Cerebellar nuclear complex (tissue), 1 donor: ENCODE data around the gene RAB21.

Source experiments
- DNase-seq, 2 experiments: peaks; one replicate each; lab custom pipeline; 2025; lab: John Stamatoyannopoulos, UW

The RAB21 gene, protein sequence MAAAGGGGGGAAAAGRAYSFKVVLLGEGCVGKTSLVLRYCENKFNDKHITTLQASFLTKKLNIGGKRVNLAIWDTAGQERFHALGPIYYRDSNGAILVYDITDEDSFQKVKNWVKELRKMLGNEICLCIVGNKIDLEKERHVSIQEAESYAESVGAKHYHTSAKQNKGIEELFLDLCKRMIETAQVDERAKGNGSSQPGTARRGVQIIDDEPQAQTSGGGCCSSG

DNA sequence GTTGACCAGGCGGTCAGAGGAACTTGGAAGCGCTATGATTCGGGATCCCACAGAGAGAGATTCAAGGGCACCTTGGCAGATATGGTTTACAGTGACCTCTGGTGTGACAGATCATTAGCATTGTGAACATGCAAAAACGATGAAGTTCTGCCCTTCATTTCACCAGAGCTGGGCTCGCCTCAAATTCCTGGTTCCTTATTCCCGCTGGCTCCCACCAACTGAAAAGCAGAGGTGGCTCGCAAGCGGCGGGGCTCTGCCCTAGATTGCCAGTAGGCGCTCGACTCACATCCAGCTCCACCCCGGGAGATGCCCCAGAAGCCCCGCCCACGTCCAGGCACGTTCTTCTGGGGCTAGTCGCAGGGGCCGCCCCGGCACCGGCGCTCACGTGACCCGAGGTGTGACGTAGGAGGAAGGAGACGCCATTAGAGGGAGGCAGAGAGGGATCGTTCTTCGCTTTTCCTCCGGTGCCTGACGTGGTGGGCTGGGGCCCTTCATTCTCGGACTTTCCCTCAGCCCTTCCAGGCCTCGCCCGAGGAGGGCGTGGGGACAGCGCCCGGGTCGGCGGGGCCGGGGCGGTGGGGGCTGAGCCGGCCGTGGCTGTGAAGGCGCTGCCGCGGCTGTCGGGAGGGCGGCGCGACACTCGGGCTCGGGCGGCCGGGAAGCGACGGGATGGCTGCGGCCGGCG lies at the start of gene RAB21:
Gene RAB21 (plus strand): TSS at position 403 of the 685 bp plus-strand sequence. CDS start 267 bp downstream, at position 670.
- peak; percentile 68 to 90 for DNase-seq

DNA sequence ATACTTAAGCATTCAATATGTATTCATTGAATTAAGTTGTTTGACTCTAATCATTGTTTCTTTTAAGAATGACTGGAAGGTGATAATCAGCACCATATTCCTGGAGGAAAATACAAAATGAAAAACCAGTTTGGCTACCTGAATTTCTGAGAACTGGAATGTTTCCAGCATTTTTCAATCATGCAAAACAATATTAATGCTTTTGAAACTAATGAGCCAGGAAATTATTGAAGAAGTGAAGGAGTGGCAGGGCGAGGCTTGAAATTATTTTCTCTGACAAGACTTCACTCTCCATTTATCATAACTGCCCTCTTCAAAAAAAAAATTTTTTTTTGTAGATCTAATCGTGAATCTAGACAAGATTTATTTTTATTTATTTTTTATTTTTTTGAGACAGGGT lies 49.7 kb upstream of the RAB21 start:
- DNase-seq = no peak

DNA sequence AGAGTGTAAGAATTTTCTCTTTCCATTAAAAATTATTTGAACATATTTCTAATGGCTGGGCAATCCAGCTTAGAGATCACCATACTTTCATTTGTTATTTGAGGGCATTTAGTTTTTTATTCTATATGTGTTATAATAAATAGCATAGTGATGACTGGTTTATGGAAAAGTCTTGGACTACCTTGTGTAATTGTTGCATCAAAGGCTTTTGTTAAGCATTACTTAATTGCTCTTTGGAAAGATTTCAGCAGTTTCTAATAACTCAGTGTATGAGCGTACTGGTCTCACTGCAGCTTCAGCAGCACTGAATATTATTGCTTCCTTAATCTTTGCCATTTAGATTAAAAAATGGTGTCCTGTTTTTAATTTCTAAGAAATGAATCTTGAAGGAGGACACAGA lies 46.0 kb upstream of the RAB21 start:
- DNase-seq = no peak

DNA sequence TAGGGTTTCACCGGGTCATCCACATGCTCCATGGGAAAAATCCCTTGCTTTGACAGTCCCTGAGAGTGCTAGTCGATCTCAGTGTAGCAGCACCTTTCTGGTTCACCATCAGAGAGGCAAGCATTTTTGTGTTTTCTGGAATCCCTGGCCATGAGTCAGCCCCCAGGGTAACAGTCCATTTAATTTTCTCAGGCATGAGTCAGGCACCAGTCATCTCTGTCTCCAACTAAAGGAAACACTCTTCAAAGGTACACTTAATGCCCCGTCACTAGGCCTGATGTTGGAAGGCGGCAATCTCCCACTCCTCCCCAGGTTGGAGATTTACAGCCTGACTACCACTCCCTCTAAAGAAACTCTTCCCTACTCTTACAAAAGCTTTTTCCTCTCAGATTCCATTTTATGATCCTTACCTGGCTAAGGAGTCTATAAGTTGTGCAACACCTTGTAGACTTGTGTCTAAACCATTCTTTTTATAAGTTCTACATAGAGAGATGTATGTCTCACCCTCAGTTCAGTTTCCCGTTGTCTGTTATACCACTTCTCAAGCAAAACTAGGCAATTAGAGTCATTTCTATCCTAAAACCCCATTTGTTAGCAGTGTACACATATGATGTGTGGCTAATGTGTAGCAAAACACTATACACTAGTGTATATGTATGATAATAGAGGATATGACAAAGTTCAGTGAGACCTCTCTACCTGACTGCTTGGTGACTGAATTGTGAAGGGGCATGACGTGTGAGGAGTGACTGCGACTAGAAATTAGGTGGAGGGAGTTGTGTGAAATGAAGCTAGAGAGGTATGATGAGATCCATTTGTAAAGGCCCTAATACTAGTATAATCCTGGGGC lies 44.2 kb upstream of the RAB21 start:
- no peak for DNase-seq

DNA sequence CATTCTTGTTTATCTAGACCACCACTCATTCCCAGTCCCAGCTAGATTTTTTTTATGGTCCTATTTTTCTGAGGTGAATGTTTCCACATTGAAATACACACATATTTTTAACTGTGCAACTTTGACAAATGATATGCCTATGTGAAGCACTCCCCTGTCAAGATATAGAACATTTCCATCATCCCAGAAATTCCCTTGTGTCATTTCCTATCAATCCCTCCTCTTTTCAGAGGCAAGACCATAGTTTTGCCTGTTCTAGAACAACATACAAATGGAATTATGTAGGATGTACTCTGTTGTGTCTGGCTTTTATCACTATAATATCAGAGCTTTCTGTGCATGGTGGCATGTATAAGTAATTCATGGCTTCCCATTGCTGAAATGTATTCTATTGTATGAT lies 36.1 kb upstream of the RAB21 start:
- no peak for DNase-seq

DNA sequence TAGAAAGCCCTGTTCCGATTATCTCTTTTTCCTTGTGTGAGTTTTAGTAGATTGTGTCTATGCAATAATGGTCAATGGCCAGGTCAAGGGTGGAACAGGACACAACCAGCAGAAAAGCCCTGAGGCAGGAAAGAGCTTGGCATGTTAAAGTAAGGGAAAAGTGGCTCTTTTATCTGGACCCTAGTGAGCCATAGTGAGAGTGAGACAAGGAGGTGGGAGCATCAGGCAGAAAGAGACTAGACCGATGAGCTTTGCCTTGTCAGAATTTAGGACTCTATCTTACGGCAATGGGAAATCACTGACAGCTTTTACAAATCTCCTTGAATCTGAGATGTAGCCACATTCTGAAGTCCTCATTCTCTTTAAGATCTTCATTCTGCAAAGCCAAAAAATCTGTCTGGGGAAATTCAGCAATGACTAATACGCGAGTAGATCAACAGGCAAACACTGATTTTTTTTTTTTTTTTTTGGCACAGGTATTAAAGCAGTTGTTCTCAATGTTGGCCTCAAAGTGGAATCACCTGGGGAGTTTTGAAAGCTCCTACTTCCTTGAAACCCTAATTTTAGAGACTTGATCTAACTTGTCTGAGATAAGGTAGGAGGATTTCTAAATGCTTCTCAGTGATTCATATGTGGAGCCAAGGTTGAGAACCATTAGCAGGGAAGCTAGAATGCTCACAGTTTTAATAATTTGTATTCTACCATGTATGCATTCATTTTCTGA lies 34.9 kb upstream of the RAB21 start:
- DNase-seq = no peak

DNA sequence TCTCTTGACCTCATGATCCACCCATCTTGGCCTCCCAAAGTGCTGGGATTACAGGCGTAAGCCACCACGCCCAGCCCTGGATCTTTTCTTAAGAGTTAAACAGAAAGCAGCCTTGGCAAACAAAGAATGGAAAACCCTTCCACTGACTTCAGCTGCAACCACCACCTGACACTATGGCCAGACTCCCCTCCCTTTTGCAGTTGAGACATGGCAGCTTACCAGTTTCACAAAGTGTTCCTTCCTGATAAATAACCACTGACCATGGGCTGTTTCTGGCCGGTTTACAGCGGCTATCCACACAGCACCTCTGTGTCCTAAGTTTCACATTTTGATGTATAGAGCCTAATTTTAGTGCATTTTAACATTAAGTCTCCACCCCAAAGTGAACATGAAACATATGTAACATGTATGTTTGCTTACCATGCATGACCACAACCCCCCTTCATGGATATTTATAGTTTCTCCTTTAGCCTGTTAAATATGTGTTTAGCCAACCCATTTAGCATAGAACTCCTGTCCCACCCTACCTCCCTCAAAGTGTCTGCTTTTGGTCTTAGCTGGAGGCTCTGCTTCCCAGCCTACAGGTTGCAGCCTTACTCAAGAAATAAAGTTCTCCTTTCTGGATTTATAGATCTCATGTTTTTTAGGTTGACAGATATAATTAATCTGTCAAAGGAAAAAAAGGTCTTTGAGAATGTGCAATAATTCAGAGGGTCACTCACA lies 32.7 kb upstream of the RAB21 start:
- DNase-seq = no peak

DNA sequence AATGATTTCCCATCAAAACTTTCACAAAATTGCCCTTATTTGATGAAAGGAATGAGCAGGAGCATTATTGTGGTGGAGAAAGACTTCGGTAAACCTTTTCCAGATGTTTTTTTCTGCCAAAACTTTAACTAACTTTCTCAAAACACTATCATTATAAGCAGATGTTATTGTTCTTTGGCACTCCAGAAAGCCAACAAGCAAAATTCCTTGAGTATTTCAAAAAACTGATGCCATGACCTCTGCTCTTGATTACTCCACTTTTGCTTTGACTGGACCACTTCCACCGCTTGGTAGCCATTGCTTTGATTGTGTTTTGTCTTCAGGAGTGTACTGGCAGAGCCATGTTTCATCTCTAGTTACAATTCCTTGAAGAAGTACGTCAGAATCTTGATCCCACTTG lies 29.7 kb upstream of the RAB21 start:
- DNase-seq = no peak

DNA sequence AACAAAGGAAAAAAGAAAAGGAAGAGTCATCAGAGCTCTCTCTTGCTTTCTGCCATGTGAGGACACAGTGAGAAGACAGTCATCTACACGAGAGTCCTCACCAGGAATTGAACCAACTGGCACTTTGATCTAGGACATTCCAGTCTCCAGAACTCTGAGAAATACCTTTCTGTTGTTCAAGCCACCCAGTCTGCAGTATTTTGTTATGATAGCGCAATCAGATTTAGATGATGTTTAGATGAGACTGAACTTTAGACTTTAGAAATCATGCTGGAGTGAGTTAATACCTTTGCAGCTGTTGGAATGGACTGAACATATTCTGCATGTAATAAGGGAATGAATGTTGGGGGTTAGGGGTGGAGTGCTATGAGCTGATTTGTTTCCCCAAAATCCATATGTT lies 28.1 kb upstream of the RAB21 start:
- no peak for DNase-seq

DNA sequence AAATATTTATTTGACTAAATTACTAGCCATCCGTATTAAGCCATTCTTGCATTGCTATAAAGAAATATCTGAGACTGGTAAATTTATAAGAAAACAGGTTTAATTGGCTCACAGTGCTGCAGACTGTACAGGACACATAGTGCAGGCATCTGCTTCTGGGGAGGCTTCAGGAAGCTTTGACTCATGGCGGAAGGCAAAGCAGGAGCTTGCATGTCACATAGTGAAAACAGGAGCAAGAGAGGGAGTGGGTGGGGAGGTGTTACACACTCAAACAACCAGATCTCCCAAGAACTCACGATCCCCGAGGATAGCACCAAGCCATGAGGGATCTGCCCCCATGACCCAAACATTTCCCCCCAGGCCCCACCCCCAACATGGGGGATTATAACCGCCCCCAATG lies 26.7 kb upstream of the RAB21 start:
- DNase-seq = no peak

DNA sequence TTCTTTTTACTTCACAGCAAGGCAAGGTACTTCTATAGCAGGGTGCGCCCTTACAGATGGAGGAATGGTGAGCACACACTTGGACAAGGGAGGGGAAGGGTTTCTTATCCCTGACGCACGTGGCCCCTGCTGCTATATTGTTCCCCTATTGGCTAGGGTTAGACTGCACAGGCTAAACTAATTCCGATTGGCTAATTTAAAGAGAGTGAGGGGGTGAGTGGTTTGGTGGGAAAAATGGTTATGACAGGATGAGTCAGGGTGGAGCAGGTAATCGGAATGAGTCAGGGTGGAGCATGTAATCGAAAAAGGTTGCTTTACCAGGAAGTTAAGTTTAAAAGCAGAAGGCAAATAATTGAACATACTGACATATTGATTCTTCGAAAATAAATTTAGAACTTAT lies 23.7 kb upstream of the RAB21 start:
- no peak for DNase-seq

DNA sequence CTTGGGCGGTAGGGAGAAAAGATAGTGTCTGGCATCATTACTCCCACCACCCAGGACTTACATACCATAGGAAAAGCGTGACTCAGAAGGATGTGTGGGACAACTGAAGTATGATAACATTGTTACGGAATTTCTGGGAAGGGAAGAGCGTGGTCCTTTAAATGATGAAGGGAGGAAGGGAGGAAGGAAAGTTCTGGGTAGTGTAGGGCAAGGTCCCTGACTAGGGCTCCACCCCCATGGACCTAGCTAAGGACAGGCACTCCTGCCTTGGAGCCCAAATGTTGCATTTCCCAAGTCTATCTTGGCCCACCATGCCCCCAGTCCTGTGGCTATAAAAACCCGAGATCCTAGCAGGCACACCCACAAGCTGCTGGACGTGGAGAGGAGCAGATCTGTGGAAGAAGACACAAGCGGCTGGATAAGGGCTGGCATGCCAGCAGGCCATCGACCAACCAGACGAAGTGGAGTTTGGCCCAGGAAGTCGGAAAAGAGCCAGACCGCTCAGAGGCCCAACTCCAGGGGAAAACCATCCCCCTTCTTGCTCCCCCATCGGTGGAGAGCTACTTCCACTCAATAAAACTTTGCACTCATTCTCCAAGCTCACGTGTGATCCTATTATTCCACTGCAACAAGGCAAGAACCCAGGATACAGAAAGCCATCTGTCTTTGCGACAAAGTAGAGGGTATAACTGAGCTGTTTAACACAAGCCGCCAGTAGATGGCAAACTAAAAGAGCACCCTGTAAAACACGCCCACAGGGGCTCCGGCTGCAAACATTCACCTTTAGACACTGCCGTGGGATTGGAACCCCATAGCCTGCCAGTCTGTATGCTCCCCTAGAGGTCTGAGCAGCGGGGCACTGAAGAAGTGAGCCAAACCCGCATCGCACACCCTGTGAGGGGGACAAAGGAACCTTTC lies 23.0 kb upstream of the RAB21 start:
- no peak for DNase-seq

DNA sequence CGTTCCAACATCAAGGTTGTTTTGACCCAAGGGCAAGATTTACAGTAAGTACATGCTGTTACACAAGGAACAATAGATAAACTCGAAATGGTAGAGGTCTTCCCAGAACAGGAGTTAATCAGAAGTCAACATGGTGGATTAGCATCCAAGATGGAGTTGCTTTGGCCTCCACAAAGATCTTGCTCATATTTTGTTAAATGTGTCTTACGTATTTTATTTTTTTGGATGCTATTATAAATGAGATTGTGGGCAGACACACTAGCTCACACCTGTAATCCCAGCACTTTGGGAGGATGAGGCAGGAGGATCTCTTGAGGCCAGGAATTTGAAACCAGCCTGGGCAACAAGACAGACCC lies 22.3 kb upstream of the RAB21 start:
- no peak for DNase-seq

DNA sequence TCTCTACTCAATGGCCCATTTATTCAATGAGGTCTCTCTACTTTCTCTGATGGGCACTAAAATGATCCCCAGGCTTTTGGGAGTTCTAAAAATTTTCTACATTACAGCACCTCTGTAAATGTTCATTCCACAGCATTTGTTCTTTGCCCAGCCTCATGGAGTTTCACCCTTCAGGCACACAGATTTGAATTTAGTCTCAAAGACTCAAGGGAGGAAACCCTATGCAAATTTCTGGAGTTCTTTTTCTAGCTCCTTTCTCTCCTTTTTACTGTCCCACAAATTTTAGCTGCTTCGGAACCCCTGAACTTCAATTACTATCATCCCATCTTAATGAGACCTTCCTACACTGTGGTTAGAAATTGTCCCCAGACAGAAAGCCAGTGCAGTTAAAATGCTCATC lies 17.5 kb upstream of the RAB21 start:
- no peak for DNase-seq

DNA sequence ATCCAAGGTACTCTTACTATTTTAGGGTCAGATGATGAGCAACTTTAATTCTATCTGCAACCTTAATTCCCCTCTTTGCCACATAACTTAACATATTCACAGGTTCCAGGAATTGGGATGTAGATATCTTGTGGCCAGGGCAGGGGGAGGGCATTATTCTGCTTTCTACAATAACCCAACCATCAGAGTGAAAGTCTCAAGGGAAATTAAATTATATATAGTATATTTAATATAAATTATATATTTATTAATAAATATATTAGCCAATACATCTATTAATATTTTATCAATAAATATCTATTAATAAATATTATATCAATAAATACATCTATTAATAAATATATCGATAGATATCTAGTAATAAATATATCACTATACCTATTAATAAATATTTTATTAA lies 11.7 kb upstream of the RAB21 start:
- no peak for DNase-seq

DNA sequence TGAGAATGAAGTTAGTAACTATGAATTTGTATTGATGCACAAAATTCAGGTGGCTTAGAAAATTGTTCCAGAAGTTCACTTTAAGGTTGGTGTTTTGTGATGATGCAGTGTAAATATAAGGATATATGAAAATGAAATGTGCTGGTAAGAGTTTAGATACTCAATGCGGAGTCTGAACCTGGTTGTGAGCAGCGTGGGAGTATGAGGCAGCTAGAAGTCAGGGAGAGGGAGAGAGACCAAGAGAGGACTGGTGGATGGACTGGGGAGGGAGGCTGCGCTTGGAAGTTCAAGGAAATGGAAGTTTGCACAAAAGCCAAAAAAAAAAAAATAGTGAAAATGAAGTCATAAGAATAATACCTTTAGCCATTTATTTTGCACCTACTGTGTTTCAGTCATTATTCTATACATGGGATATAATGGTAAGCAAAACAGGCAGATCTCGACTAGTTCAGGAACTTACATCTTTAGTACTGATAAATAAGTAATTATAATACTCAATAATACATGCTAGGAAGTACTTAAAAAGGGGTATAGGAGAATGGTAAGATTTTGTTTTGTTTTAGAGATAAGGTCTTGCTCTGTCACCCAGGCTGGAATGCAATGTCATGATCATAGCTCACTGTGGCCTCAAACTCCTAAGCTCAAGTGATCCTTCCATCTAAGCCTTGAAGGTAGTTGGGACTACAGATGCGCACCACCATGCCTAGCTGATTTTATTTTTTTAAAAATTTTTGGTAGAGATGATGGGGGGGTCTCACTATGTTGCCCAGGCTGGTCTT lies 10.0 kb upstream of the RAB21 start:
- no peak for DNase-seq

DNA sequence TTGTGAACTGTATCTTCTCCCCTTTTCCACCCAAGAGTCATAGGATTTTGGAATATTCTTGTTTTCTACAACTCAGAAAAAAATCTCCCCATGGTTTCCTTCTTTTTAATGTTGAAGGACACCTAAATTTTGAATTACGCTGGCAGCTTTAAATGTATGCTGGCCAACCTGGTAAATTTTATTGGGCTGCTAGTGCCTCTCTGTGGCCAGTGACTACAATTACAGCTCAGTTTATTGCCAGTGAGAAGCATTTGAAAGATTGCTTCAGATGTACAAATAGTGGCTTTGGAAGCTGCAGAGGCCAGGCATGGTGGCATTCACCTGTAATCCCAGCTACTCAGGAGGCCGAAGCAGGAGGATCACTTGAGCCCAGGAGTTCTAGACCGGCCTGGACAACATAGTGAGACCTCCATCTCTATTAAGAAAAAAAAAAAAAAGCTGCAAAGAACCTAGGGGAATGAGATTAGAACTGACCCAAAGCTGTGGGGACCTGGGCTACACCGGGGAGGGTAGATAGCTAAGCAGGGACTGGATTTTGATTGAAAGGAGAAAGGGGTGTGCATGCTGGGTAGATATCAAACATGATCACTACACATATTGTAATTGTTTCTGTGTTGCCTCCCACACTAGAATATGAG lies 7.6 kb upstream of the RAB21 start:
- peak in 1 of 2 experiments; percentile 4 for DNase-seq

DNA sequence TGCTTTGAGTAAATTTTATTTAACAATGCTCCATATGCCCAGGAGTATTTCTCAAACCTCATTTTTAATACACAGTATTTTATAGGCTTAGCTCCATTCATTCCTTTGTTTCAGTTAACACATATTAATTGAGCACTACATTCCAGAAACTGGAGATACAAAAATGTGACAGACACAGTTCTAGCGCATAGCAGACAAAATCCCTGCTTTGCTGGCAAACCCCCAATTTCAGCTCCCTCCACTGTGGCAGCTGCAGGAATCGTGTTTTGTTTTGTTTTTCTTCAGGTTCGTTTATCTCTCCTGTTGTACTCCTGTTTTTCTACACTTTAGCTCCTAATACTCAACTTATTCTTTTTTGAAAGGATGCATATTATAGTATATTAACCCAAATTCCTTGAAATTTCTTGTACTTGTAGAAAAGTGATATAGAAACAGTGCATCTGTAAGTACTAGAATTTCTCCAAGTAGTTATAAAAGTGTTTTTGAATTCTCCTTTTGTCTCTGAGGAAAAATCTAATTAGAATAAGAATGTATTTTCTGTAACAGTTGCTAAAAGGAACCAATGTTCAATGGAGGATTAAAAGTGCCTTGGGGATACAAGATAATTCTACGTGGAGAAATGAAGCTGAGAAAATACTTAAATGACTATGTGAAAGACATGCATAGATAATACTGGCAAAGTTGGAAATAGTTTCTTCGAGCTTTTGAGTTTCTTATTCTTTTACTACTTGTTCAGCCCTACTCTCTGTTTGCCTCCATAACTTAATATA lies 6.4 kb upstream of the RAB21 start:
- DNase-seq = no peak

DNA sequence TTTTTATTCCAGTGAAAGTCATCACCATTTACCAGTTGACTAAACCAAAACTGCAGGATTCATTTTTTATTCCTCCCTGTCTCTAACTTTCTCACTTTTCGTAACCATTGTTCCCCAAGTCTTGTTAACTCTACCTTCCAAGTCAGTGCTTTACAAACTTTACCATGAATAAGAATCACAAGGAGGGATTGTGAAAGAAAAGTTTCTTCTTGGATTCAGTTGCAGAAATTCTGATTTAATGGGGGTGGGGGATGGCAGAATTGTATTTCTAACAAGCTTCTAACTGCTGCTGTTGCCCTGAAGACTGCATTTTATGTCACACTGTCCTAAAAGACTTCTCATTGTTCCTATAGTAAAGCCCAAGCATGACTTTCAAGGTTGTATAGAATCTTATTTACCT lies 5.0 kb upstream of the RAB21 start:
- DNase-seq = no peak
